Right lobe of liver (tissue), 4 donors: Measurements from ENCODE around the gene SIN3B.

ENCODE experiments used
- POLR2A ChIP-seq: fragments of 450-650 bp; IDR thresholded peaks from one replicate; pipeline ENCODE4 v1.6.1; 2017; ENCODE audit warnings: antibody characterized with exemption, mild to moderate bottlenecking
- TF ChIP-seq, protein P1 (sequence below), 4 donors: fragments of 200-600 bp in 3 of 4; fragments of 450-650 bp in 1 of 4; IDR thresholded peaks; one replicate each; pipeline versions ENCODE4 v1.5.1 to v1.8.0; 2016 to 2022; ENCODE audit warnings: antibody characterized with exemption in 4 of 4, mild to moderate bottlenecking in 2 of 4
- donor health status: DM: no; HTN: no; CAD: no.
- donor health status: DM: no; HTN: no; CAD: no.
- donor health status: DM: no; HTN: yes; CAD: no.

GRCh38 chr19:16846901-16847300, 17.7 kb downstream of the SIN3B start:
- TF ChIP-seq, protein P1, sequence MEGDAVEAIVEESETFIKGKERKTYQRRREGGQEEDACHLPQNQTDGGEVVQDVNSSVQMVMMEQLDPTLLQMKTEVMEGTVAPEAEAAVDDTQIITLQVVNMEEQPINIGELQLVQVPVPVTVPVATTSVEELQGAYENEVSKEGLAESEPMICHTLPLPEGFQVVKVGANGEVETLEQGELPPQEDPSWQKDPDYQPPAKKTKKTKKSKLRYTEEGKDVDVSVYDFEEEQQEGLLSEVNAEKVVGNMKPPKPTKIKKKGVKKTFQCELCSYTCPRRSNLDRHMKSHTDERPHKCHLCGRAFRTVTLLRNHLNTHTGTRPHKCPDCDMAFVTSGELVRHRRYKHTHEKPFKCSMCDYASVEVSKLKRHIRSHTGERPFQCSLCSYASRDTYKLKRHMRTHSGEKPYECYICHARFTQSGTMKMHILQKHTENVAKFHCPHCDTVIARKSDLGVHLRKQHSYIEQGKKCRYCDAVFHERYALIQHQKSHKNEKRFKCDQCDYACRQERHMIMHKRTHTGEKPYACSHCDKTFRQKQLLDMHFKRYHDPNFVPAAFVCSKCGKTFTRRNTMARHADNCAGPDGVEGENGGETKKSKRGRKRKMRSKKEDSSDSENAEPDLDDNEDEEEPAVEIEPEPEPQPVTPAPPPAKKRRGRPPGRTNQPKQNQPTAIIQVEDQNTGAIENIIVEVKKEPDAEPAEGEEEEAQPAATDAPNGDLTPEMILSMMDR (IDR thresholded peaks at IDR 0.05) = no peak
- no peak for TF ChIP-seq POLR2A
